Measurements from ENCODE around the gene SEMA6A. TPM values are rescaled to one million over a fixed set of nuclear protein-coding genes. Genes with fewer than 3 reads are reported as not detected.

SEMA6A gene
- total and polyA plus RNA-seq, 2 of the 13 experiments (the other 11 are each of a cell fraction or from before 2014, with no cell fraction given) = 5.1 to 6.5 TPM

- no peaks in the 10 kb centered on the region for H3K36me3 ChIP-seq (replicated peaks in 1 of 2; ENCODE audit: control insufficient read depth in 1 of 2, insufficient read depth in 2 of 2, low read length in 2 of 2)
- no peak overlapping the region for H3K27ac ChIP-seq (ENCODE audit: extremely low read length, insufficient read depth, low read length)
- ChIA-PET CTCF (ENCODE audit: low intra/inter-chr PET ratio, low total read pairs) (no interaction called here), POLR2A (no interaction called here)
- WGBS (ENCODE audit: low lambda C conversion rate) = 42% methylated on average over 1 of the region's 1 CpG
- intact Hi-C loops (cut with micrococcal nuclease; ENCODE audit: unreplicated experiment) = no loop called here
- H3K4me1 ChIP-seq (ENCODE audit: insufficient read depth, low read length) = peaks cover 55% of the 10 kb centered on the region
- no peak overlapping the region for H2AFZ ChIP-seq (ENCODE audit: low read length)
- no peaks in the 10 kb centered on the region; the same call in 1 of the 2 replicates for H4K20me1 ChIP-seq (ENCODE audit: insufficient read depth, low read length)
- no peak overlapping the region for H3K4me3 ChIP-seq (replicated peaks in 1 of 3; ENCODE audit: insufficient read depth in 1 of 3, low read depth in 2 of 3, low read length in 3 of 3)
- in situ Hi-C loops (cut with HindIII; ENCODE audit: extremely low pct_ligation_motif_present, low pct_unique_long_range_greater_than_20kb) = no loop called here
- peaks cover 91% of the 10 kb centered on the region for H3K79me2 ChIP-seq (ENCODE audit: insufficient read depth, low read length)
- H3K4me2 ChIP-seq (ENCODE audit: low read depth, low read length) = no peak overlapping the region
- no peaks in the 10 kb centered on the region for H3K27me3 ChIP-seq (ENCODE audit: control insufficient read depth in 1 of 2, insufficient read depth in 2 of 2, low read length in 2 of 2)
- no peak overlapping the region for H3K9ac ChIP-seq (ENCODE audit: insufficient read depth, low read depth, low read length)
- no peaks in the 10 kb centered on the region for H3K9me3 ChIP-seq (ENCODE audit: low read length)
- TF ChIP-seq ZNF747 (CRISPR knock-in tag; IDR thresholded peaks at IDR 0.05; ENCODE audit: borderline replicate concordance) (no peak), JARID2 (CRISPR knock-in tag; IDR thresholded peaks at IDR 0.05; ENCODE audit: insufficient replicate concordance) (no peak), ZSCAN25 (CRISPR knock-in tag; IDR thresholded peaks at IDR 0.05) (no peak), SAP130 (CRISPR knock-in tag; IDR thresholded peaks at IDR 0.05; ENCODE audit: low read depth) (no peak), KLF16 (CRISPR knock-in tag; IDR thresholded peaks at IDR 0.05) (no peak), NAIF1 (CRISPR knock-in tag; IDR thresholded peaks at IDR 0.05; ENCODE audit: borderline replicate concordance) (no peak), TAF1 (CRISPR knock-in tag; IDR thresholded peaks at IDR 0.05) (no peak), MBNL3 (CRISPR knock-in tag; conservative IDR thresholded peaks at IDR 0.05) (no peak)
- TF ChIP-seq, protein P1, sequence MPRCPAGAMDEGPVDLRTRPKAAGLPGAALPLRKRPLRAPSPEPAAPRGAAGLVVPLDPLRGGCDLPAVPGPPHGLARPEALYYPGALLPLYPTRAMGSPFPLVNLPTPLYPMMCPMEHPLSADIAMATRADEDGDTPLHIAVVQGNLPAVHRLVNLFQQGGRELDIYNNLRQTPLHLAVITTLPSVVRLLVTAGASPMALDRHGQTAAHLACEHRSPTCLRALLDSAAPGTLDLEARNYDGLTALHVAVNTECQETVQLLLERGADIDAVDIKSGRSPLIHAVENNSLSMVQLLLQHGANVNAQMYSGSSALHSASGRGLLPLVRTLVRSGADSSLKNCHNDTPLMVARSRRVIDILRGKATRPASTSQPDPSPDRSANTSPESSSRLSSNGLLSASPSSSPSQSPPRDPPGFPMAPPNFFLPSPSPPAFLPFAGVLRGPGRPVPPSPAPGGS (CRISPR knock-in tag; IDR thresholded peaks at IDR 0.05) = no peak
- TF ChIP-seq, protein P2, sequence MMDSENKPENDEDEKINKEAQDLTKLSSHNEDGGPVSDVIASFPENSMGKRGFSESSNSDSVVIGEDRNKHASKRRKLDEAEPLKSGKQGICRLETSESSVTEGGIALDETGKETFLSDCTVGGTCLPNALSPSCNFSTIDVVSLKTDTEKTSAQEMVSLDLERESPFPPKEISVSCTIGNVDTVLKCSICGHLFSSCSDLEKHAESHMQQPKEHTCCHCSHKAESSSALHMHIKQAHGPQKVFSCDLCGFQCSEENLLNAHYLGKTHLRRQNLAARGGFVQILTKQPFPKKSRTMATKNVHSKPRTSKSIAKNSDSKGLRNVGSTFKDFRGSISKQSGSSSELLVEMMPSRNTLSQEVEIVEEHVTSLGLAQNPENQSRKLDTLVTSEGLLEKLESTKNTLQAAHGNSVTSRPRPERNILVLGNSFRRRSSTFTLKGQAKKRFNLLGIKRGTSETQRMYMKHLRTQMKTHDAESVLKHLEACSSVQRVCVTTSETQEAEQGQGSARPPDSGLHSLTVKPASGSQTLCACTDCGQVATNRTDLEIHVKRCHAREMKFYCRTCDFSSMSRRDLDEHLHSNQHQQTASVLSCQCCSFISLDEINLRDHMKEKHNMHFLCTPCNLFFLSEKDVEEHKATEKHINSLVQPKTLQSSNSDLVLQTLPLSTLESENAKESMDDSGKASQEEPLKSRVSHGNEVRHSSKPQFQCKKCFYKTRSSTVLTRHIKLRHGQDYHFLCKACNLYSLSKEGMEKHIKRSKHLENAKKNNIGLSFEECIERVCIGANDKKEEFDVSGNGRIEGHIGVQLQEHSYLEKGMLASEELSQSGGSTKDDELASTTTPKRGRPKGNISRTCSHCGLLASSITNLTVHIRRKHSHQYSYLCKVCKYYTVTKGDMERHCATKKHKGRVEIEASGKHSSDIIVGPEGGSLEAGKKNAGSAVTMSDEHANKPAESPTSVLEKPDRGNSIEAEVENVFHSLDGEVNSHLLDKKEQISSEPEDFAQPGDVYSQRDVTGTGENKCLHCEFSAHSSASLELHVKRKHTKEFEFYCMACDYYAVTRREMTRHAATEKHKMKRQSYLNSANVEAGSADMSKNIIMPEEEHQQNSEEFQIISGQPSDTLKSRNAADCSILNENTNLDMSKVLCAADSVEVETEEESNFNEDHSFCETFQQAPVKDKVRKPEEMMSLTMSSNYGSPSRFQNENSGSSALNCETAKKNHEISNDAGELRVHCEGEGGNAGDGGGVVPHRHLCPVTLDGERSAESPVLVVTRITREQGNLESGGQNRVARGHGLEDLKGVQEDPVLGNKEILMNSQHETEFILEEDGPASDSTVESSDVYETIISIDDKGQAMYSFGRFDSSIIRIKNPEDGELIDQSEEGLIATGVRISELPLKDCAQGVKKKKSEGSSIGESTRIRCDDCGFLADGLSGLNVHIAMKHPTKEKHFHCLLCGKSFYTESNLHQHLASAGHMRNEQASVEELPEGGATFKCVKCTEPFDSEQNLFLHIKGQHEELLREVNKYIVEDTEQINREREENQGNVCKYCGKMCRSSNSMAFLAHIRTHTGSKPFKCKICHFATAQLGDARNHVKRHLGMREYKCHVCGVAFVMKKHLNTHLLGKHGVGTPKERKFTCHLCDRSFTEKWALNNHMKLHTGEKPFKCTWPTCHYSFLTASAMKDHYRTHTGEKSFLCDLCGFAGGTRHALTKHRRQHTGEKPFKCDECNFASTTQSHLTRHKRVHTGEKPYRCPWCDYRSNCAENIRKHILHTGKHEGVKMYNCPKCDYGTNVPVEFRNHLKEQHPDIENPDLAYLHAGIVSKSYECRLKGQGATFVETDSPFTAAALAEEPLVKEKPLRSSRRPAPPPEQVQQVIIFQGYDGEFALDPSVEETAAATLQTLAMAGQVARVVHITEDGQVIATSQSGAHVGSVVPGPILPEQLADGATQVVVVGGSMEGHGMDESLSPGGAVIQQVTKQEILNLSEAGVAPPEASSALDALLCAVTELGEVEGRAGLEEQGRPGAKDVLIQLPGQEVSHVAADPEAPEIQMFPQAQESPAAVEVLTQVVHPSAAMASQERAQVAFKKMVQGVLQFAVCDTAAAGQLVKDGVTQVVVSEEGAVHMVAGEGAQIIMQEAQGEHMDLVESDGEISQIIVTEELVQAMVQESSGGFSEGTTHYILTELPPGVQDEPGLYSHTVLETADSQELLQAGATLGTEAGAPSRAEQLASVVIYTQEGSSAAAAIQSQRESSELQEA (CRISPR knock-in tag; IDR thresholded peaks at IDR 0.05; ENCODE audit: not compliant biosample characterization) = no peak
- no peak for DNase-seq (ENCODE audit: low spot score)
- BruUV-seq (replicated peaks) = no TSS peak
- ATAC-seq = no peak
- no peak for FAIRE-seq
Measured at GRCh38 chr5:116566251-116566650, 8.4 kb downstream of the SEMA6A start.

Data from HepG2 (cell line).